ENCODE data around the gene RSPO3.

Gene RSPO3

DNA sequence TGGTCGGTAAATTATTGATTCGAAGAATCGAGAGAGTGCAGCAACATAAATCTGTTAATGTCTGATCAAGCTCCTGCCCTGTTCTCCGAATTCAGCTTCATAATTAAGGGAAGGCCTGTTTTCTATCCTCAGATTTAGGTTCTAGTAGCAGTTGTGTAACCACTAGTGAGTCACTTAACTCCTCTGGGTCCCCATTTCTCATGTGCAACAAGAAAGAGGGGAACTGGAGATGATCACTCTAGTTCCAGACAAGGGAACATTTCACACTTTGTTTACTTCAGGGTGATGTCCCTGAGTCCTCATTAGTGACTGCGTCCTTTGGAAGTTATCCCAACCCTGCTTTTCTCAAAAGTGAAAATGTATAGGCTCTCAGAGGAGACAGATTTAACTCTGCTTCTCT, 80.1 kb downstream of the RSPO3 start:
- no peaks in the 10 kb centered on the region for H3K4me1 ChIP-seq
- no peak overlapping the region for H3K4me3 ChIP-seq (ENCODE audit: low read depth, low read length)
- H2AFZ ChIP-seq, result no peak overlapping the region
- H3K9me3 ChIP-seq (ENCODE audit: control insufficient read depth, low read length), result no peaks in the 10 kb centered on the region
- no peak overlapping the region for H3K9ac ChIP-seq
- no peaks in the 10 kb centered on the region for H3K36me3 ChIP-seq (ENCODE audit: control insufficient read depth, insufficient read depth, low read length)
- H3K27me3 ChIP-seq (ENCODE audit: control insufficient read depth, insufficient read depth, low read length), result no peaks in the 10 kb centered on the region
- no peaks in the 10 kb centered on the region for H3K79me2 ChIP-seq
- no peak overlapping the region for H3K27ac ChIP-seq
- TF ChIP-seq, protein P1, sequence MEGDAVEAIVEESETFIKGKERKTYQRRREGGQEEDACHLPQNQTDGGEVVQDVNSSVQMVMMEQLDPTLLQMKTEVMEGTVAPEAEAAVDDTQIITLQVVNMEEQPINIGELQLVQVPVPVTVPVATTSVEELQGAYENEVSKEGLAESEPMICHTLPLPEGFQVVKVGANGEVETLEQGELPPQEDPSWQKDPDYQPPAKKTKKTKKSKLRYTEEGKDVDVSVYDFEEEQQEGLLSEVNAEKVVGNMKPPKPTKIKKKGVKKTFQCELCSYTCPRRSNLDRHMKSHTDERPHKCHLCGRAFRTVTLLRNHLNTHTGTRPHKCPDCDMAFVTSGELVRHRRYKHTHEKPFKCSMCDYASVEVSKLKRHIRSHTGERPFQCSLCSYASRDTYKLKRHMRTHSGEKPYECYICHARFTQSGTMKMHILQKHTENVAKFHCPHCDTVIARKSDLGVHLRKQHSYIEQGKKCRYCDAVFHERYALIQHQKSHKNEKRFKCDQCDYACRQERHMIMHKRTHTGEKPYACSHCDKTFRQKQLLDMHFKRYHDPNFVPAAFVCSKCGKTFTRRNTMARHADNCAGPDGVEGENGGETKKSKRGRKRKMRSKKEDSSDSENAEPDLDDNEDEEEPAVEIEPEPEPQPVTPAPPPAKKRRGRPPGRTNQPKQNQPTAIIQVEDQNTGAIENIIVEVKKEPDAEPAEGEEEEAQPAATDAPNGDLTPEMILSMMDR (IDR thresholded peaks at IDR 0.05), result no peak
- H3K4me2 ChIP-seq (ENCODE audit: low read length), result no peak overlapping the region

DNA sequence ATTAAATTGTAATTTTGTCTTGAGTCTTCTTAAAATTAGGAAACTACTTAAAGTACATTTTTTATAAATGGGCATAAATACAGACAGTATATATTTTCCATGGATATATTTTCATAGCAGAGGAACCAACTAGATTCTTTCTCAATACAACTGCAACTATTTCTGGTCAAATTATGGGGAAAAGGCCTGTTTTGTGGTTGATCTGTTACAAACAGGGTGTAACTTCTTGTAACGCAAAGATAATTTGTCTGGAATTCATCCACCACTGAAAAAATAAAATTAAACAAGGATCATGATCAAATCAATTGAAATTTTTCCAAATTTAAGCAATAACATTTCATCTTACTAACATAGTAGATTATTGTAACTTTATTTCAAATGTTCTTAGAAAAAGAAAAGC, 81.0 kb downstream of the RSPO3 start:
- H3K36me3 ChIP-seq (ENCODE audit: control insufficient read depth, insufficient read depth, low read length), result no peaks in the 10 kb centered on the region
- H3K4me2 ChIP-seq (ENCODE audit: low read length), result no peak overlapping the region
- no peak overlapping the region for H2AFZ ChIP-seq
- TF ChIP-seq, protein P1 (IDR thresholded peaks at IDR 0.05), result no peak
- no peak overlapping the region for H3K27ac ChIP-seq
- no peaks in the 10 kb centered on the region for H3K9me3 ChIP-seq (ENCODE audit: control insufficient read depth, low read length)
- no peak overlapping the region for H3K4me3 ChIP-seq (ENCODE audit: low read depth, low read length)
- H3K9ac ChIP-seq, result no peak overlapping the region
- no peaks in the 10 kb centered on the region for H3K79me2 ChIP-seq
- no peaks in the 10 kb centered on the region for H3K4me1 ChIP-seq
- H3K27me3 ChIP-seq (ENCODE audit: control insufficient read depth, insufficient read depth, low read length), result no peaks in the 10 kb centered on the region

DNA sequence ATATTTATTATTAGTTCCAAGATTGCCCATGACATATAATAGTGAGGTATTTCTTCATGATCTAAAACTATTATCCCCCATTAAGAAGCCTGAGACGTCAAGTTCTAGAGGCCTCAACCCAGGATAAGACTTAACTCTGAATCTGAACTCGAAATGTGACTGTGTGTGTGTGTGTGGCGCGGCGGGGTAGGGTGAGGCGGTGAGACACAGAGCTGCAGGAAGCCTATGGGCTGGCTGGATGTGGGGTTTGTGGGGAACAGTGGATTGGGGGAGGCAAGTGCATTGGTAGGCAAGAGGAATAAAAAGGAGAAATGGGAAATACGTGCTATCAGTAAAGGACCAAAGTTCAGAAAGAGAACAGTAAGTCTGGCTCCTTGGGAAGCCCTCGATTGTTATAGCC, 81.6 kb downstream of the RSPO3 start:
- no peaks in the 10 kb centered on the region for H3K36me3 ChIP-seq (ENCODE audit: control insufficient read depth, insufficient read depth, low read length)
- TF ChIP-seq, protein P1 (IDR thresholded peaks at IDR 0.05), result no peak
- no peak overlapping the region for H3K4me3 ChIP-seq (ENCODE audit: low read depth, low read length)
- H3K9me3 ChIP-seq (ENCODE audit: control insufficient read depth, low read length), result no peaks in the 10 kb centered on the region
- no peaks in the 10 kb centered on the region for H3K4me1 ChIP-seq
- H3K4me2 ChIP-seq (ENCODE audit: low read length), result no peak overlapping the region
- no peak overlapping the region for H2AFZ ChIP-seq
- no peaks in the 10 kb centered on the region for H3K79me2 ChIP-seq
- no peak overlapping the region for H3K27ac ChIP-seq
- no peak overlapping the region for H3K9ac ChIP-seq
- no peaks in the 10 kb centered on the region for H3K27me3 ChIP-seq (ENCODE audit: control insufficient read depth, insufficient read depth, low read length)

DNA sequence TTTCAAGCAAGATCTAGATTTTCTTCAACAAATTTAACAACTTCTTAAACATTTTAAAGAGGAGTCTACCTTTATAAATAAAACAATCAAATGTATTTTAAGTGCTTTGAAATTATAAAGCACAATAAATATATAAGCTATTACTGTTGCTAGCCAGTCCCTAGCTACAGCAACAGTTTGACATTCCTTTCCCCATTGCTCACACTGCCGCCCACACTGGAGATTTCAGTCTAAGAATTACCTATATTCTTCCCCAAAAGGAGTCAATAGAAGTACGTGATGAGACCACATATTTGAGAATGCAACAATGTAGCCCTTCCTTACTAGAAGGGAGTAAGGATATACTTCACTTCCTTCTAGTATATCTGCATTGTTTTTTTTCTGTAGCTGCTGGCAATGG, 82.8 kb downstream of the RSPO3 start:
- no peak overlapping the region for H3K4me3 ChIP-seq (ENCODE audit: low read depth, low read length)
- H3K36me3 ChIP-seq (ENCODE audit: control insufficient read depth, insufficient read depth, low read length), result no peaks in the 10 kb centered on the region
- H3K79me2 ChIP-seq, result no peaks in the 10 kb centered on the region
- TF ChIP-seq, protein P1 (IDR thresholded peaks at IDR 0.05), result no peak
- no peak overlapping the region for H3K4me2 ChIP-seq (ENCODE audit: low read length)
- no peak overlapping the region for H2AFZ ChIP-seq
- H3K9ac ChIP-seq, result no peak overlapping the region
- H3K27me3 ChIP-seq (ENCODE audit: control insufficient read depth, insufficient read depth, low read length), result no peaks in the 10 kb centered on the region
- no peak overlapping the region for H3K27ac ChIP-seq
- no peaks in the 10 kb centered on the region for H3K9me3 ChIP-seq (ENCODE audit: control insufficient read depth, low read length)
- no peaks in the 10 kb centered on the region for H3K4me1 ChIP-seq

DNA sequence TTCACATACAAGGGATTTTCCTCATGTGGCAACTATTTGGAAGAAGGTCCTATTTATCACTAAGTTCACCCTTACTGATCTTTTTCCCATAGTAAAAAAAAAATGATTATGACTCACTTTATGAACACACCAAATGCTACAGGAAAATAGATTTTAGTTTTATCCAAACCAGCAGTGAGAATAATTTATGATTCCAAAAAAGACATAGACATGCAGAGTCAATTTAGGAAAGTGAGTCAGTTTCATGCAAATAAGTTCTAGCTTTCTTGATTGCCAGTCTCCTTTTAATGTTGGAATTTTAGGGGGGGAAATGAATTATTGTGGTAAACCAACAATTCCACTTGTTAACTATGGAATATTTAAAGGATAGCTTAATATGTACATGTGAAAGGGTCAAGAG, 84.2 kb downstream of the RSPO3 start:
- Histone ChIP-seq H3K4me1 (no peaks in the 10 kb centered on the region), H3K79me2 (no peaks in the 10 kb centered on the region), H3K9ac (no peak overlapping the region), H3K27ac (no peak overlapping the region), H3K4me3 (ENCODE audit: low read depth, low read length) (no peak overlapping the region), H3K36me3 (ENCODE audit: control insufficient read depth, insufficient read depth, low read length) (no peaks in the 10 kb centered on the region), H2AFZ (no peak overlapping the region), H3K27me3 (ENCODE audit: control insufficient read depth, insufficient read depth, low read length) (no peaks in the 10 kb centered on the region), H3K9me3 (ENCODE audit: control insufficient read depth, low read length) (no peaks in the 10 kb centered on the region), H3K4me2 (ENCODE audit: low read length) (no peak overlapping the region)
- TF ChIP-seq, protein P1 (IDR thresholded peaks at IDR 0.05), result no peak
